Hematopoietic multipotent progenitor cell treated with erythropoietin and hydrocortisone succinate and interleukin-3 and kit ligand, for 6 days (in vitro differentiated cells): Measurements from ENCODE around the gene FMOD.

Experiments used
- DNase-seq: peaks from one replicate; pipeline ENCODE4 v3.0.0-alpha.2; 2015

The FMOD gene

DNA sequence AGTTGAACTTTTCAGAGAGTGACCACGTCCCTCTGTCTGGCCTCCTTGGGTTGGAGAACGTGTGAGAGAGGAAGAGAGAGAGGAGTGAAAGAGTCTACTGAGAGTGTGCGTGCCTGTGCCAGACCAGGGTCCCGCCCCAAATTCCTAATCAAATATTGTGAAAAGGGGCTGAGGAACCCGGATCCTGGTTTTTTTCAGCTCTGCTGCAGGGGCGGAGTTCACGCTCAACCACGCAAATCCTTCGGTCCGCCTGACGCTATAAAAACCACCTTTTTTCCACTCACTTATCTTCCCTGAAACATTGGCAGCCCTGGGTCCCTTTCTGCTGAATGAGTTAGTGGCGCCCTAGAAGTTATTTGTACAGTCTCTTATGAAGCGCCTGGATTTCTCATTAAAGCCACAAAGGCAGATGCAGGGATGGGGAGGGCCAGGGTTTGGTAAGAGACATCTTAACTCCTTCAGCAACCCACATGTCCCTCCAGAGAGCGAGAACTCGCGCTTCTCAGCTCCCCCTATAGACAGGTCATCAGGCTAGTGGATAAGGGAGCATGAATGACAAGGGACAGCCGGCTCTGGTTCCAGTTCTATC, at the start of gene FMOD:
Gene FMOD (minus strand): TSS at position 86 of the 589 bp plus-strand sequence. CDS start 2,852 bp downstream, outside the sequence.
- peak; percentile 34 for DNase-seq

DNA sequence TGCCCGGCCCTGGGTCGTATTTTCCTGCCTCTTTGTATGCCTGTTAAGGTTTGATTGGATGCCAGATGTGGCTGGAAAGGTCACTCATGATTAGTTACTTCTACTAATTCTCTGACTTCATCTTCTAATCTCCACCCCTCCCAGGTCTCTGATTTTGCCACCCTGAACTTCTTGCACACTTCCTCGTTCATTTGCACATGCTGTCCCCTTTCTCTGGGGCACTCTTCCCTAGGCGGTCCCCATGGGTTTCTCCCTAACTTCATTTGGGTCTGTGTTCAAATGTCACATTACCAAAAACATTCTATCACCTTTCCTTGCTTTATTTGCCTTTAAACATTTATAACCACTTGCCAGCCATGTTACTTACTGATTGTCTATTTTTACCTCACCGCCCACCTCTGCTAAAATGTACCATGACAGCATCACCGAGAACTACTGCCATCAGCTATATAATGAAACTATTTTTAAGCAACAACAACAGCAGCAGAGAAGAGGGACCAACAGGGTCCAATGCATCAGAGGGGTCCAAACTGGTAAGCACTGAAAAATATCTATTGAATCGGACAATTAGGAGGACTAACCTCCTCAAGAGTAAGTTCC, 45.8 kb upstream of the FMOD start:
- DNase-seq, result no peak

DNA sequence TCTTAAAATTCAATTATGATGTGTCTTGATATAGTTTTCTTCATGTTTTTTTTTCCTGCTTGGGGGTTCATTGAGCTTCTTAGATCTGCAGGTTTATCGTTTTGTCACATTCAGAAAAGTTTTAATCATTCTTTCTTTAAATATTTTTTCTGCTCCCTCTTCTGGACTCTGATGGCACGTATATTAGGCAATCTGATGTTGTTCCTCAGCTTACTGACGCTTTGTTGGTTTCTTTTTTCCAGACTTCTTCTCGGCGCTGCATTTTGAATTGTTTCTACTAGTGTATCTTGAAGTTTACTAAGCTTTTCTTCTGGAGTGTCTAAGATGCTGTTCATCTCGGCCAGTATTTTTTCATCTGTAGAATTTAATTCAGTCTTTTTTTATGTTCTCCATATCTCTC, 44.8 kb upstream of the FMOD start:
- no peak for DNase-seq

DNA sequence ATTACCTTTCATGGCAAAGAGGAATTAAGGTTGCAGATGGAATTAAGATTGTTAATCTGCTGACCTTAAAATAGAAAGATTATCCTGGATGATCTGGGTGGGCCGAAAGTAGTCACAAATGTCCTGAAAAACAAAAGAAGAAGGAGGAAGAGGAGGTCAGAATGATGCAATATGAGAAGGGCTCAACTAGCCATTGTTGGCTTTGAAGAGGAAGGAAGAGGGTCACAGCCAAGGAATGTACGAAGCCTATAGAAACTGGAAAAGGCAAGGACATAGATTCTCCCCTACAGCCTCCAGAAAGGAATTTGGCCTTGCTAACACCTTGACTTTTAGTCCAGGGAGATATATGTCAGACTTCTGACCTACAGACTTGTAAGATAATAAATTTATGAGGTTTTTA, 39.4 kb upstream of the FMOD start:
- DNase-seq, result no peak

DNA sequence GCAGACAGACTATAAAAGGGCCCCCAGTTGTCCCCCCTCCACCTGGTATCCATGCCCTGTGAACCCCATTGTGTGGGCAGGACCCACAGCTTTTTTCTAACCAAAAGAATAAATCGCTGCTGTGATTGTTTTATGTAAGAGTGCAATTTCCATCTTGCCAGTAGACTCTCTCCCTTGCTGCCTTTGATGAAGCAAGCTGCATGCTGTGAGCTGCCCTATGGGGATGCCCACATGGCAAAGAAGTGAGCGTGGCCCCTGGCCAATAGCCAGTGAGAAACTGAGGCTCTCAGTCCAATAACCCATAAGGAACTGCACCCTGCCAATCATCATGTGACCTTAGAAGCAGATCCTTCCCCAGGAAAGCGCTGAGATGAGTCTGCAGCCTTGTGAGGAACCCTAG, 37.8 kb upstream of the FMOD start:
- no peak for DNase-seq

DNA sequence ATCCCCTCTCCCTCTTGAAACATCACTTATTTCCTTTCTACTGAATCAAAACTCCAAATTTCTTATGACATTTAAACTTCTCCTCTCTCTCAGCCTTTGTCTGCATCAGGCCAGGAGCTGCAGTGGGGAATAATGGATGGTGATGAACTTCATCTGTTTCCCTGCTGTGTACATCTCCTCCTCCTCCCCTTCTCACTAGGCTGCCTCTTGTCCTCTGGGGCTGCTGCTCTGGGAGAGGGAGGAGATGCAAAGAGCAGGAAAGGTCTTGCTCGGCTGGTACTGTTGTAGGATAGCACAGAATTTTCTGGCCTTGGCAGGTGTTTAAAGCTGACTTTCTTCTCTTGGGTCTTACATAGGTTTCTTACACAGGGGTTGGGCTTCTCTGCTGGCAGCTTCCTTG, 31.1 kb upstream of the FMOD start:
- no peak for DNase-seq

DNA sequence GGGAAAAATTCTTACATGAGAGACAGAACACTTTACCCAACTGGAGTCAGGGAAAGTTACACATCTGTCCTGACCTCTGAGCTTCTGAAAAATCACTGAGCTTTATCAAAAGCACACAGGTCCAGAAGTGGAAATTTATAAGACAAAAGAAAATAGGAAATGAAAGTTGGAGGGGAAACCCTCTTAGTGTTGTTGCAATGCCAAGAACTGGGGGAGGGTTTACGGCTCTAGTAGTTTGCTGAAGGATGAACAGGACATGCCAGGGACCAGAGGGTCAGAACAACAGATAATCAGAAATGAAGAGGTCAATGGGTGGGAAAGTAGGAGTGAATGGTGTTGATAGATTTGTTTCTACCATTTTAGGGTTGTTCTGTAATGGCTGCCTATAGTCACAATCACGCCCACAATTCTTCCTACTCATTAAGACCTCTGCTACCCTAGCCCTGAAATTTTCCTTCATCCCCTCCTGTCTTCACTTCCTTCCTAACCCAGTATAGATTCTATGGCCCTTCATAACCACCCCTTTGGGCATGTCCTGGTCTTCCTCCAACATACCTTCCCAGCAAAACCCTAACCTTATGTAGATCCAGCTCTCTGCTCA, 30.3 kb upstream of the FMOD start:
- no peak for DNase-seq

DNA sequence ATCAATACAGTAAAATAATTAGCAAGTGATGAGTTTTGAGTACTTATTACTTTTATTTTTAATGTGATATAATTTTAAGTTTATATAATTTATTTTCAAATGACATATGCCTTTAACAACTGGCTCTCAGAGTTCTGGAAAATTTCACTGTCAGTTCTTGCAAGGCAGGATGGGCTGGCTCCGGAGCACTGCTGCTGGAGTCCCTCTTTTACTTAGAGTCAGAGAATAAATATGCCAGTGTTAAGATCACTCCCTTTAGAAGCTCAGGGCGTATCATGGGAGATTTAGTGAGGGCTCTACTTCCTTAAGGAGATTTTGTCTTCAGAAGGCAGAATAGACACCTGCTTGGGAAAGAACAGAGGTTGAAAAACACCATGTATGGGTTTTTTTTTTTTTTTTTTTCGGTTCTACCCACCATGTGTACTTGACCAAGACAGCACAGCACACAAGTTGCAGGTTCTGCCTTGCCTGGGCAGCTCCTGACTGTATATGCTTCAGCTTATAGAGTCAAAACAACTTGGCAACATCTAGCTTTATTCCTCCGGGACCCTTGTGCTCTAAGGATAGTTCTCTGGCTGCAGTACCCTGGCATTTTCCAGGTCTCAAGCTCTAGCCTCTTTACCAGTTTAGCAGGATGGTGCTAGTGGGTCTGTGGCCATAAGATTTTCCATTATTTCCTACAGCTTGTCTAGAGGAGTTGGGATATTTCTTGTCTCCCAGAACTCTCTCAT, 29.7 kb upstream of the FMOD start:
- DNase-seq, result no peak

DNA sequence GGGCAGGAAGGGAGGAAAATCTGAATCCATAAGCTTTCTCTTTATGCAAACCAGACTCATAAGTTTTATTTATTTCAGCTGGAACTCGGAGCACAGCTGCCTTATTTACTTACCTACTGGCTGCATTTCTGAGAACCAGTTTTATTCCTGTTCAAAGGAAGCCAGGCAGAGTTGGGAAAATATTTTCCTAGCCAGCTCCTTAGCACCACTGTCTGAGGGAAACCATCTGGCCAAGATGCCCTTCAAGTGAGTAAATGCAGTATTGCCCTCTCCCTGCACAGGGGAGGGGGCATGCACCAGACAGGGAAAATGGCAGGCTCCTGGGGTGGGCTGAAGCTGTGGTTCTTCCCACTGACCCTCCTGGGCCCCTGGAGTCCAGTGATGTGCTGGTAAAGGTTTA, 28.9 kb upstream of the FMOD start:
- DNase-seq, result no peak

DNA sequence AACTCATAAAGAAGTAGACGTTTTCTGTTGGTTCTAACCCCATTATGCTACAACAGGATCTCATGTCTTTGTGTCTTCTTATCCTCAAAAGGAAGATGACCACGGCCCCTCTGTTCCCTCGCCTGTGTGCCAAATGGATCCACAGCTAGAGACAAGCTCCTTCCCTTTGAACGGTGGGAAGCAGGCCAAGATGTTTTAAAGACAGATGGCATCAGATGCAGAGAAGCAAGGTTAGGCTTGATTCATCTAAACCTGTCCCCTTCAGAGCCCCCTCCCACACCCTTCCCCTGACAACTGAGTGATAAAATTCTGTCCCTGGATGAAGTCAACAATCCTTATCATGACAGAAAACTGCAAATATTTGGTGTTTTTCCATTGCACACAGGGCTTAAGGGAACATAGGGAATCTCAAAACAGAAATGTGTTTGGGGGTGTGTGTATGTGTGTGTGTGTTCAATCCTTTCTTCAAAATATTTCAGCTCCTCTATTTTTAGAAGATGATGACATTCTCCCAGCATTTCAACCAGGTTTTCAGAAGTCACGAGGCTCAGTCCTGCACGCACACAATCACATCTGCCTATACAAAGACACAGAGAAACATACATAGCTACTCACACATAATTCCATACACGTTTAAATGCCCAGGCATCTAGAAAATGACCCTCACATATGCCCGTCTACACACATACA, 27.8 kb upstream of the FMOD start:
- no peak for DNase-seq

DNA sequence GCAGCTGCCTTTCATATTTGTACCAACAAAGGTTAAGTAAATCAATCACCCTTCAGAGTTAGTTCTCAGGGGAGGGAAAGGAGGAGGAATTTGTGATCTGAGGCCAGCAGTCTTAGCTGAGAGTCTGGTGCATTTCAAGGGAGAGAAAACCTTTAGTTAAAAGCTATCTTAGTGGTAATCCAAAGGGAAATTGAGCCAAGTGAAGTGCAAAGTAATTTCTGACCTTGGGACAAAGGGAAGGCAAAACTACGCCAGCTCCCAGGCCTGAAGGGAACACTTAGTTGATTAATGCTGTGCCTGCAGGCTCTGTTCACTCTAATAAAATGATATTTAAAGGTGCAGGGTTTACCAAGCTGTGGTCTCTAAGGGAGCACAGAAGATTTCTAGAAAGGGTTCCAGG, 23.1 kb upstream of the FMOD start:
- no peak for DNase-seq

DNA sequence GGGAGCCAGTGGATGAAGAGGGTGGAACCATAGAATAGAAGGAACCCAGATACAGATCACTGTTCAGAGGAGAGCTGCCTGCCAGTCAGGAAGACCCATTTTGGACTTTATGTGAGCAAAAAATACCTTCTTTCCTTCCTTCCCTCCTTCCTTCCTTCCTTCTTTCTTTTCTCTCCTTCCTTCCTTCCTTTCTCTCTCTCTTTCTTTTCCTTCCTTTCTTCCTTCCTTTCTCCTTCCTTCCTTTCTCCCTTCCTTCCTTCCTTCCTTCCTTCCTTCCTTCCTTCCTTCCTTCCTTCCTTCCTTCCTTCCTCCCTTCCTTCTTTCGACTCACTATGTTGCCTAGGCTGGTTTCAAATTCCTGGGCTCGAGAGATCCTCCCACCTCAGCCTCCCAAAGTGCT, 22.1 kb upstream of the FMOD start:
- DNase-seq, result no peak

DNA sequence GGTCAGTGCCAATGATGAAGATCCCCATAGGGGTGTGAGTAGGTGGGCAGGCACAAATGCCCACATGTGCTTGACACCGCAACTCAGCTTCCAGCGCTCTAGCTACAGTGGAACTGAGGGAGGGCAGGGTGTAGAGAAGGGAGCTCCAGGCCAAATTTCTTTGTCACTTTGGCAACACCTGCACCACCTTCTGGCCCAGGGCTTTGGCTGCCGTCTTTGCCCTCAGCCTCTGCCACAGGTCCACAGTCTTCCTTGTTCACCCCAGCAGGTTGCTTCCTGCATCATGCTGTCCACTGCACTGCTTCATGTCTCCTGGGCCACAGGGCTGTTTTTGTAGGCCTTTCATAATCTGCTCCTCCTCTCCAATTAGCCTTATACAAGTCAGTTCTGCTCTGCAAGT, 20.4 kb upstream of the FMOD start:
- DNase-seq, result no peak

DNA sequence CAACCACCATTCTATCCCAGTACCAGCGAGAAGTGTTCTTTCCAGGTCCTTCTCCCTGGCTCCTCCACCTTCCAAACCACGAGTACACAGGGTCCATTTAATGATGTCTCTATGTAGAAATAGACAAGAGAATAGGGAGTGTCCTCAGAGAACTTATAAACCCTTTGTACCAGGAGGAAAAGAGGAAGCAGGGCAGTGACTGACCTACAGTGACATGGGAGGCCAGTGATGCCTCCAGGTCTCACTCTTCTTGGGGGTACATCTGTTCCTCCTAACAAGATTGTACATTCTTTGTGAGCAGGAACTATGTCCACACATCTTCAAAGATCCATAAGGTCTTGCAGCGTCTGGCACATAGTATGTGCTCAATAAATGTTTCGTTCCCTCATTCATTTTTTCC, 18.7 kb upstream of the FMOD start:
- DNase-seq, result no peak

DNA sequence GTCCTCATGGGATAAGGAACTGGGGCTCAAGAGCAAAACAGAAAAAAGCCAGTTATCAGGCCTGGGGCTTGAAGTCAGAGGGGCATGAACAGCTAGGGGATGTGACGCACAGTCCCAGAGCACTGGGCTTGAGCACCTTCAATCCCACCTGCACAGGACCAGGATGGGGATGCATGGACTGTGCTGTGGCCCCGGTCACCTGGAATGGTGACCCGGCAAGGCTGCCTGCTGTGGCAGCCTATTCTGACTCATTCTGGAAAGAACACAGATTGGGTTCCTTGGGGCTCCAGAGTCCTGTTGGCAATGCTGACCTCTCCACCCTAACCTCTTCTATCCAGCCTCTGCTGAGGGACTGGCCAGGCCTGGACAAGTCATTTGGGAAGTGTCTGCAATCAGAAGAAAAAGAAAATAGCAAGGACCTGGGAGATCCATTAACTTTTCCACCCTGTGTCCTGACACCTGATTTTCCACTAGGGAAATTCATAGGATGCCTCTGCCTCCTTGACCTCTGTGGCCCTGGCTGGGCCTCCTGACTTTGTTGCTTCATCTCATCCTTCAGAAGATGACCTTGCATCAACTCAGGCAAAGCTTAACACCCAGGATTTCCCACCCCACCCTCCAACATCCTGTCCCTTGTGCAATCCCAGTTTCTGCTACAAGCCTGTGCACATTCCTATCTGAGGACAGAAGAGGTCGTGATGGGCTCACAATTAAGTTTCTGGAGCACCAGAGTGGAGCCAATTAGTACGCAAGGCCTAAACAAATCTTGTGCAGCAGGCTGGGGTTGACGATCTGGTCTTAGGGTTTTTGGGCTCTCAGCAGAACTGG, 17.9 kb upstream of the FMOD start:
- DNase-seq, result no peak

DNA sequence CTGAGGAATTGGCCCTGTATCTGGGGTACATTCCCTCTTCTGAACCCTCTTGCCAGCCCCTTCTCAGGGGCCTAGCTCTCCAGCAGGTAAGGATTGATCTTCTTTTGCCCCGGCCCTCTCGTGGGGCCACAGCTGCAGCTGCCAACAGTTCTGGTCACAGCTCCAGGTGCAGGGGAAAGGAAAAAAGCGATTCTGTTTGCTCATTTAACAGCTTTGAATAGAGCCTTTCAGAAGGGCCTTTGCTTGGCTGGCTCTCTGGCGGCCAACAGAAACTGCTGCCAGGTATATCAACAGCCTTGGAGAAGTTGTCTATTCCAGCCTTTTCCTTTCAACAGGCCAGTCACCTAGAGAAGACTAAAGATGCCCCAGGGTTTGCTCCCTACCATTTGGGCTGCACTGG, 16.1 kb upstream of the FMOD start:
- DNase-seq, result no peak

DNA sequence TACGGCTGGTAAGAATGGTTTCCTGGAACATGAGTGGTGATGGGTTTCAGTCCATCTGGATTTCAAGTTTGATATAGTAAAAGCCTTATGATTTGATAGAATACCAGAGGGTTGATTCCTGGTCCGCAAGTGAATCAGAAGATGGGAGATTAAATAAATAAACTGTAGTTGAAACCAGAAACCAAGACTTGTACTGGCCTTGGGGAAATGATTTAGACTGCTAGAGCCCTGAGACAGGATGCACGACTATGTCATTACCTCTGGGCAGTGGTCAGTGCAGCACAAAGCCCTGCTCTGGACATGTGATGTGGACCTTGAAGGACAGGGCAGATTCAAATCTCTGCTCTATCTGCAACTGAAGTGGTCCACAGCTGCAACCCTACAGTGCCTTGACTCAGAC, 15.6 kb upstream of the FMOD start:
- no peak for DNase-seq

DNA sequence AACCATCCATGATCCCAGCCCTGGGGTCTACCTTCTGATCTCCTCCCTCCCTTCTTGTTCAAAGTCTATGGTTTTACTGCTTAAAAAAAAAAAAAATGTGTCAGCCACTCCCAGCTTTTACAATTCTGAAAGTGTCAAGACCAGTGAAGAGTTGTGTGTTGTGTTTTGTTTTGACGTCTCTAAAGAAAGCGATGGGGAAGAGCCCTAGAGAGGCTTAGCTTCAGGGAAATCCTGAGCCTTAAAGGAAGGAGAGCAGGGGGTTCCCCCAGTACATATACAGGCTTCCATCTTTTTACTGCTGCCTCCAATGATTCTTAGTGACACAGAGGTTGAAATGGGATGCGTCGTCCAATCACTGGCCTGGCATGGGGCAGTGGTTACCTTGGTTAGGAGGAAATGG, 13.9 kb upstream of the FMOD start:
- no peak for DNase-seq

DNA sequence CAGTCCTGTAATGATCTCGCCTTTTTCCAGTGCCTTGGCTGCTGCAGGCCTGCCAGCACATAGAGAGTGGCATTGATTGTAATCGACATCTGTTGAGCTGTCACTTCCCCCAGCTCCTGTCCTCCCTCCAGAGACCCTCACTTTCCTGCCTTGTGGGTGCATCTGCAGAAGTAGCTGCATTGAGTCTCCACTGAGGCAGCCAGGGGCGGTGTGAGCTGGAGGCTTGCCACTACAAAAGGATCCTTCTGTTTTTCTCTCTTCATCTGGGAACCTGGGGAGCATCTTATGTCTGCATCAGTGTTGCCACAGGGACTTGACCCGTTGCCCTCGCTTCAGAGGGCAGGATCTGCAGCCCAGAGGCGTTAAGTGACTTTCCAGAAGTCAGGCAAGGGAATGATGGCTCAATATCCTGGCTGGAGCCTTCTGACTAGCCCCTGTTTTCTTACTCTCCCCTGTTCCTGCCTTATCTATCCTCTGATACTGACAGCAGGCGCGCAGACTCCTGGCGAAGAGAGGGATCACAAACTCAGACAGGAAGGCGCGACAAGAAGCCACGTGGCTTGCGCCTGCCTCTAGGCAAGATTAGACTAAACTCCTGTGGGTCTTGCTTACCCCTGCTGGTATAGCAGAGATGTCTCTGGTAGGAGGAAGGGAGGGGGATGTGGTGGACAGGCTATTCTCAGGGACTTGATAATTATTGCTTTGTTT, 13.3 kb upstream of the FMOD start:
- DNase-seq, result no peak

DNA sequence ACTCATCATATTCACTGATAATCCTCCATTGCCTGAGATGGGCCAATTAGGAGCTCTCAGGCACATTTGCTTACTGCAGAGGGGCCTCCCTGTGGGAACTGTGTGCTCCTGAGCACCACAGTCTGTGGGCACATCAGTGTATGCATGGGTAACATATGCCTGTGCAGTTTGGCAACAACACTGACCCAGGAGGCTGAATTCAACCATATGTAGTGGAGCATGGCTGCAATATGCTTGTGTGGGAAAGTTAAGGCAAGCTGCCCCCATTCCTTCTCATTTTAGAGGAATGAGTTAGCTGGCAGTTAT, 11.8 kb upstream of the FMOD start:
- DNase-seq, result no peak

DNA sequence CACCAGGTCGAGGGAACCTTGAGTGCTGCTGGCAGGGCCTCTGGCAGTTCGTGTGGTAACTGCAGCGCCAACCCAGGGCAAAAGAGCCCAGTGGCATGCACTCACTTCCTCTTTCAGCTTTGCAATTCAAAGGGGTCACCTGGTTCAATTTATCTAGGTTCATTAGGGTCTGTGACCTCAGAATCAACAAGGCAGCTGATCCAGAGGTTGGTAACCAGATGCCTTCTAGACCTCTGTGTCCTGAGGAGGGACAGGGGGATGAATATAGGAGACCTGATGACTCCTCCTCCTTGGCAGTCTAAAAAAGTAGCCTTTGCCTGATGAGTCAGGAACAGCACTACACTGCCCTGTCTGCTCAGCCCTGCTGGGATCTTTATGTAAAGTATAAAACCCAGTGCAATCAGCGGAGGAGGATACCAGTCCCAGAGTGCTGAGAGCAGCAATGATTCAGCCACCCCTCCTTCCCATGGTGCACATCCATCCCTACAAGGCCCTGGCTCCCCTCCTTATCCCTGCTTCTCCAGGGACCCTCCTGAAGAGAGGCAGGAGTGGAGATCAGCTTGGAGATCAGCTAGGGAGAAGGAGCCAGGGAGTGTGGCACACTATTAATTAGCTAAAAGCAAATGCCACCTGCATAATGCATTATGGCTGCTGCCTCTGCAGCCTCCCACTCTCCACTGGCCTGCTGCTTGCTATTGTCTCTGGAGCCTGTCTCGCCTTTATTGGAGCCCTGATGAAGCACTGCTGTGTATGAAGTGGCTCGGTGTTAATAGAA, 11.2 kb upstream of the FMOD start:
- DNase-seq, result peak; percentile 43
